Measurements from ENCODE around the gene HBE1. TPM values are rescaled to one million over a fixed set of nuclear protein-coding genes. Genes with fewer than 3 reads are reported as not detected.
"Not testable (repeated sequence)": the region's sequence is repeated elsewhere in the genome, so short reads cannot be mapped to it uniquely, and the experiment has no call there.

Gene HBE1
- total and polyA plus RNA-seq, 2 of the 8 experiments (the other 6 are each of a cell fraction or from before 2014, with no cell fraction given) = 0.39 TPM; not detected in 1

DNA sequence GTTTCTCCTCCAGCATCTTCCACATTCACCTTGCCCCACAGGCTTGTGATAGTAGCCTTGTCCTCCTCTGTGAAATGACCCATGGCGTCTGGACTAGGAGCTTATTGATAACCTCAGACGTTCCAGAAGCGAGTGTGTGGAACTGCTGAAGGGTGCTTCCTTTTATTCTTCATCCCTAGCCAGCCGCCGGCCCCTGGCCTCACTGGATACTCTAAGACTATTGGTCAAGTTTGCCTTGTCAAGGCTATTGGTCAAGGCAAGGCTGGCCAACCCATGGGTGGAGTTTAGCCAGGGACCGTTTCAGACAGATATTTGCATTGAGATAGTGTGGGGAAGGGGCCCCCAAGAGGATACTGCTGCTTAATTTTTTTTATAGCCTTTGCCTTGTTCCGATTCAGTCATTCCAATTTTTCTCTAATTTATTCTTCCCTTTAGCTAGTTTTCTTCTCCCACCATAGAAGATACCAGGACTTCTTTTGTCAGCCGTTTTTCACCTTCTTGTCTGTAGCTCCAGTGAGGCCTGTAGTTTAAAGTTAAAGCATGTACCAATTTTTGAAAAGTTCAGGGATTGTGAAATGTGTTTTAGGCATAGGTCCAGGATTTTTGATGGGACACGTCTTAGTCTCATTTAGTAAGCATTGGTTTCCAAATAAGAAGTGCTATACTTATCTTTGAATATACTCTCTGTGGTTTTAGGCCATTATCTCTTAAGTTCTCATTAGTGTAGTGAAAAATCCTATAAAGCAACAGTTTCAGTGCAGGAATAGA lies 14.9 kb downstream of the HBE1 start, which contains the start of gene HBG2:
Gene HBG2, minus strand, starts transcription at position 136 of the 768 bp plus-strand sequence. Its CDS starts 53 bp downstream, at position 83.
- H3K4me3 ChIP-seq (ENCODE audit: extremely low read depth in 1 of 4, insufficient read depth in 2 of 4, low read depth in 3 of 4, low read length in 4 of 4); H3K9me3 ChIP-seq (ENCODE audit: insufficient read depth in 2 of 2, low read depth in 1 of 2, low read length in 1 of 2); H3K4me2 ChIP-seq (ENCODE audit: insufficient read depth in 1 of 2, low read depth in 2 of 2, low read length in 2 of 2); H2BK5ac ChIP-seq (ENCODE audit: low read depth, low read length); H3K79me2 ChIP-seq (ENCODE audit: control insufficient read depth in 1 of 2, insufficient read depth in 2 of 2, low read length in 2 of 2); H3K27ac ChIP-seq (ENCODE audit: low read depth, low read length); H3K14ac ChIP-seq (ENCODE audit: insufficient read length); H2BK12ac ChIP-seq (ENCODE audit: low read depth, low read length); POLR2A ChIA-PET (ENCODE audit: partially characterized antibody); DNase-seq (ENCODE audit: low read depth in 1 of 2, low spot score in 2 of 2); H4K91ac ChIP-seq (replicated peaks; ENCODE audit: insufficient read length, low read length); H3K9ac ChIP-seq (replicated peaks in 1 of 4; ENCODE audit: extremely low read depth in 1 of 4, low read depth in 3 of 4, low read length in 3 of 4); H3K23me2 ChIP-seq (ENCODE audit: low read depth, low read length); H2BK20ac ChIP-seq (ENCODE audit: low read length); FAIRE-seq; H2AFZ ChIP-seq (ENCODE audit: low read length); H3K4ac ChIP-seq (replicated peaks; ENCODE audit: insufficient read length, low read depth, low read length); H4K5ac ChIP-seq (ENCODE audit: insufficient read length, low read depth, low read length); H4K8ac ChIP-seq (ENCODE audit: extremely low read depth, insufficient read depth, low read length); H4K20me1 ChIP-seq (replicated peaks in 1 of 2; ENCODE audit: control insufficient read depth in 1 of 2, insufficient read depth in 2 of 2, low read length in 2 of 2); CTCF ChIA-PET (ENCODE audit: partially characterized antibody); H3K79me1 ChIP-seq (ENCODE audit: low read depth, low read length); H2AK5ac ChIP-seq (ENCODE audit: low read depth, low read length); H3K36me3 ChIP-seq (ENCODE audit: control insufficient read depth in 2 of 4, insufficient read depth in 4 of 4, low read length in 3 of 4); H3K27me3 ChIP-seq (replicated peaks in 1 of 4; ENCODE audit: control insufficient read depth in 3 of 4, extremely low read depth in 1 of 4, insufficient read depth in 3 of 4, low read length in 3 of 4); H3K18ac ChIP-seq (ENCODE audit: extremely low read depth, low read length); H3K56ac ChIP-seq (replicated peaks; ENCODE audit: insufficient read length, low read depth, low read length); H2BK120ac ChIP-seq (replicated peaks; ENCODE audit: low read depth, low read length); H3K23ac ChIP-seq (ENCODE audit: insufficient read length): not testable (repeated sequence)
- Histone ChIP-seq H2BK15ac (ENCODE audit: low read length) (0 out of 2 replicates have a peak within 1 kb of the TSS, but pooled peaks have one; percentile 5), H3K4me1 (replicated peaks in 1 of 4; ENCODE audit: control insufficient read depth in 3 of 4, insufficient read depth in 4 of 4, low read length in 3 of 4) (peaks cover 3 to 11% (median 5%) of the 10 kb centered on the region in 4 experiments; a peak in 6 of 7 replicates)
- WGBS, 2 experiments (ENCODE audit: extremely low coverage in 1 of 2, insufficient coverage in 1 of 2, insufficient read length in 1 of 2, insufficient replicate concordance in 2 of 2, low coverage in 1 of 2, low lambda C conversion rate in 2 of 2, missing lambda C conversion rate in 1 of 2) = 88% methylated on average over 4 of the region's 9 CpGs; no CpG with 5 or more reads in 1 of the 2 experiments

Measured in H1 (cell line).